DOHH2 (cell line): ENCODE data around the gene CPD.

ENCODE experiments used
- EZH2phosphoT487 ChIP-seq: fragments of 200-600 bp; sonication (generic); IDR thresholded peaks from 2 replicates; pipeline ENCODE4 v1.6.1; 2017; ENCODE audit warnings: borderline replicate concordance, mild to moderate bottlenecking, antibody characterized with exemption, low read length, moderate library complexity, mixed read lengths
- TF ChIP-seq, protein P1 (sequence below): fragments of 200-600 bp; sonication (generic); IDR thresholded peaks from one replicate; pipeline ENCODE4 v1.5.1; 2014; ENCODE audit warnings: antibody characterized with exemption, mild to moderate bottlenecking, low read depth, low read length; ENCODE audit not compliant: poor library complexity, severe bottlenecking

DNA sequence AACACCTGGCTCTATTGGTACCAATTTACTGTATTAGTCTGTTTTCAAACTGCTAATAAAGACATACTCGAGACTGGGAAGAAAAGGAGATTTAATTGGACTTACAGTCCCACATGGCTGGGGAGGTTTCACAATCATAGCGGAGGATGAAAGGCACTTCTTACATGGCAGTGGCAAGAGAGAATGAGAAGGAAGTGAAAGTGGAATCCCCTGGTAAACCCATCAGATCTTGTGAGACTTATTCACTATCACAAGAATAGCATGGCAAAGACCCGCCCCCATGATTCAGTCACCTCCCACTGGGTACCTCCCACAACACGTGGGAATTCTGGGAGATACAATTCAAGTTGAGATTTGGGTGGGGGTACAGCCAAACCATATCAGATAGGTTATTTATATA is 75.9 kb downstream of the CPD start:
- TF ChIP-seq, protein P1, sequence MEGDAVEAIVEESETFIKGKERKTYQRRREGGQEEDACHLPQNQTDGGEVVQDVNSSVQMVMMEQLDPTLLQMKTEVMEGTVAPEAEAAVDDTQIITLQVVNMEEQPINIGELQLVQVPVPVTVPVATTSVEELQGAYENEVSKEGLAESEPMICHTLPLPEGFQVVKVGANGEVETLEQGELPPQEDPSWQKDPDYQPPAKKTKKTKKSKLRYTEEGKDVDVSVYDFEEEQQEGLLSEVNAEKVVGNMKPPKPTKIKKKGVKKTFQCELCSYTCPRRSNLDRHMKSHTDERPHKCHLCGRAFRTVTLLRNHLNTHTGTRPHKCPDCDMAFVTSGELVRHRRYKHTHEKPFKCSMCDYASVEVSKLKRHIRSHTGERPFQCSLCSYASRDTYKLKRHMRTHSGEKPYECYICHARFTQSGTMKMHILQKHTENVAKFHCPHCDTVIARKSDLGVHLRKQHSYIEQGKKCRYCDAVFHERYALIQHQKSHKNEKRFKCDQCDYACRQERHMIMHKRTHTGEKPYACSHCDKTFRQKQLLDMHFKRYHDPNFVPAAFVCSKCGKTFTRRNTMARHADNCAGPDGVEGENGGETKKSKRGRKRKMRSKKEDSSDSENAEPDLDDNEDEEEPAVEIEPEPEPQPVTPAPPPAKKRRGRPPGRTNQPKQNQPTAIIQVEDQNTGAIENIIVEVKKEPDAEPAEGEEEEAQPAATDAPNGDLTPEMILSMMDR, result no peak
- no peak for TF ChIP-seq EZH2phosphoT487
